Lower lobe of right lung (tissue), 2 donors: Measurements from ENCODE around the gene QSOX2. TPM values are rescaled to one million over a fixed set of nuclear protein-coding genes. Genes with fewer than 3 reads are reported as not detected.

Source experiments
- ATAC-seq, 2 donors: fragments of 200-7000 bp; cut with Tn5 transposase; one replicate each; pipeline ENCODE4 v1.9.1; 2020 to 2022; ENCODE audit warnings: mild to moderate bottlenecking in 2 of 2, moderate library complexity in 2 of 2
- DNase-seq: peaks from one replicate; pipeline ENCODE4 v3.0.0-alpha.2; 2020
- H3K27ac ChIP-seq: fragments of 200-600 bp; one replicate; pipeline ENCODE4 v1.8.0; 2022
- H3K27me3 ChIP-seq: fragments of 200-600 bp; one replicate; pipeline ENCODE4 v1.8.0; 2022; ENCODE audit warnings: low read depth
- H3K36me3 ChIP-seq: fragments of 200-600 bp; one replicate; pipeline ENCODE4 v1.8.0; 2022; ENCODE audit warnings: mild to moderate bottlenecking
- H3K4me1 ChIP-seq: fragments of 200-600 bp; one replicate; pipeline ENCODE4 v1.8.0; 2022
- H3K4me3 ChIP-seq: fragments of 200-600 bp; one replicate; pipeline ENCODE4 v1.8.0; 2022; ENCODE audit warnings: mild to moderate bottlenecking
- H3K9me3 ChIP-seq: fragments of 200-600 bp; one replicate; pipeline ENCODE4 v1.8.0; 2022
- CTCF ChIP-seq: fragments of 200-600 bp; IDR thresholded peaks from one replicate; pipeline ENCODE4 v1.8.0; 2022; ENCODE audit warnings: antibody characterized with exemption, mild to moderate bottlenecking
- intact Hi-C: fragments of 100-400 bp; cut with DNase I; formaldehyde crosslinking; loops from one replicate; pipeline ENCODE4 v1.11.0; 2022
- total RNA-seq: library from RNA; stranded (reverse); fragmentation: NEBNext Ultra II Directional; extraction: Animal tissue kit (Norgen Biotek cat#: 25700); gene quantifications from one replicate; pipeline ENCODE4 v1.2.1, GENCODE V29; 2021
- donor health status: DM: no; HTN: yes; CAD: no; lungs with severe emphysema.

Gene QSOX2
- total RNA-seq, 1 donor from 2014 or later, result 10.5 TPM

- H3K4me1 ChIP-seq, result no peaks in the 10 kb centered on the region
- intact Hi-C loops, result no loop called here
- no peaks in the 10 kb centered on the region for H3K36me3 ChIP-seq
- no peak for ATAC-seq
- H3K27ac ChIP-seq, result no peak overlapping the region
- DNase-seq, result no peak
- no peaks in the 10 kb centered on the region for H3K9me3 ChIP-seq
- TF ChIP-seq CTCF, result no peak
- peaks cover 38% of the 10 kb centered on the region for H3K27me3 ChIP-seq
- H3K4me3 ChIP-seq, result no peak overlapping the region
These were observed 10.6 kb upstream of the QSOX2 start for GRCh38 chr9:136255896-136256890.

- intact Hi-C loops, result no loop called here
- Histone ChIP-seq H3K9me3 (no peaks in the 10 kb centered on the region), H3K27ac (no peak overlapping the region), H3K27me3 (peaks cover 38% of the 10 kb centered on the region), H3K4me1 (no peaks in the 10 kb centered on the region), H3K36me3 (no peaks in the 10 kb centered on the region), H3K4me3 (no peak overlapping the region)
- no peak for DNase-seq
- no peak for TF ChIP-seq CTCF
- no peak for ATAC-seq
These were observed 9.5 kb upstream of the QSOX2 start for GRCh38 chr9:136255166-136255538.

GRCh38 chr9:136254381-136255165 lies 9.0 kb upstream of the QSOX2 start:
- peaks cover 38% of the 10 kb centered on the region for H3K27me3 ChIP-seq
- H3K4me1 ChIP-seq, result no peaks in the 10 kb centered on the region
- no peak for DNase-seq
- no peak overlapping the region for H3K27ac ChIP-seq
- TF ChIP-seq CTCF, result no peak
- no peak overlapping the region for H3K4me3 ChIP-seq
- no peaks in the 10 kb centered on the region for H3K36me3 ChIP-seq
- ATAC-seq, result no peak
- intact Hi-C loops, result no loop called here
- H3K9me3 ChIP-seq, result no peaks in the 10 kb centered on the region

GRCh38 chr9:136253246-136254130 lies 7.9 kb upstream of the QSOX2 start:
- DNase-seq (no peak), ATAC-seq (no peak)
- no peaks in the 10 kb centered on the region for H3K4me1 ChIP-seq

More at GRCh38 chr9:136253246-136254130, 7.9 kb upstream of the QSOX2 start:
- TF ChIP-seq CTCF, result no peak
- Histone ChIP-seq H3K36me3 (no peaks in the 10 kb centered on the region), H3K9me3 (no peaks in the 10 kb centered on the region), H3K27me3 (peaks cover 38% of the 10 kb centered on the region), H3K4me3 (no peak overlapping the region), H3K27ac (no peak overlapping the region)
- intact Hi-C loops, result no loop called here
